ENCODE measurements around the gene KCNK1. TPM values are rescaled to one million over a fixed set of nuclear protein-coding genes. Genes with fewer than 3 reads are reported as not detected.
A peak's percentile ranks its signal among the peaks of the same experiment; 100 is the strongest.

The KCNK1 gene
- total RNA-seq, 6 experiments from 2014 or later = 1.1 to 7.6 (median 3.6) TPM

DNA sequence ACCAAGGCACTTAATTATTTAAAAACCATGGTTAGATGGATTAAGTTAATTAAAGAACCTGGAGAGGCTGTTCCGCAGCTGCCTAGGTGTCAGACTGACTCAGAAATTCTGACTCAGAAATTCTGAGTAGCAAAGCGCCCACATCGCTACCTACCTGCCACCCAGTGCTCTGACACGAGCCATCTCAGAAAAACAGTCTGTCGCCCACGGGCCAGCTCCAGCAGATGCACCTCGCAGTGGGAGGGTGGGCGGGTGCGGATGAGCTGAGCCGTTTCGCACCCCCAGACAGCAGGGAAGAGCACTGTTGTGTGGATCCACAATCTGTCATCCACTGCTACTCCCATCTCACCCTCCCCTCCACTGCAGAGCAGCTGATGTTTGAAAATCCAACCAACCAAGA lies 13.5 kb downstream of the KCNK1 start:
- DNase-seq = no peak
- Histone ChIP-seq H3K36me3 (no peaks in the 10 kb centered on the region), H3K4me1 (no peaks in the 10 kb centered on the region), H3K4me3 (no peak overlapping the region), H3K27me3 (no peaks in the 10 kb centered on the region), H3K9me3 (no peaks in the 10 kb centered on the region), H3K27ac (no peak overlapping the region)
- intact Hi-C loops (cut with DNase I) = no loop called here
- no peak for ATAC-seq
- TF ChIP-seq, protein P1, sequence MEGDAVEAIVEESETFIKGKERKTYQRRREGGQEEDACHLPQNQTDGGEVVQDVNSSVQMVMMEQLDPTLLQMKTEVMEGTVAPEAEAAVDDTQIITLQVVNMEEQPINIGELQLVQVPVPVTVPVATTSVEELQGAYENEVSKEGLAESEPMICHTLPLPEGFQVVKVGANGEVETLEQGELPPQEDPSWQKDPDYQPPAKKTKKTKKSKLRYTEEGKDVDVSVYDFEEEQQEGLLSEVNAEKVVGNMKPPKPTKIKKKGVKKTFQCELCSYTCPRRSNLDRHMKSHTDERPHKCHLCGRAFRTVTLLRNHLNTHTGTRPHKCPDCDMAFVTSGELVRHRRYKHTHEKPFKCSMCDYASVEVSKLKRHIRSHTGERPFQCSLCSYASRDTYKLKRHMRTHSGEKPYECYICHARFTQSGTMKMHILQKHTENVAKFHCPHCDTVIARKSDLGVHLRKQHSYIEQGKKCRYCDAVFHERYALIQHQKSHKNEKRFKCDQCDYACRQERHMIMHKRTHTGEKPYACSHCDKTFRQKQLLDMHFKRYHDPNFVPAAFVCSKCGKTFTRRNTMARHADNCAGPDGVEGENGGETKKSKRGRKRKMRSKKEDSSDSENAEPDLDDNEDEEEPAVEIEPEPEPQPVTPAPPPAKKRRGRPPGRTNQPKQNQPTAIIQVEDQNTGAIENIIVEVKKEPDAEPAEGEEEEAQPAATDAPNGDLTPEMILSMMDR (IDR thresholded peaks at IDR 0.05) = no peak
- no peak for TF ChIP-seq POLR2A (IDR thresholded peaks at IDR 0.05)
- WGBS (ENCODE audit: insufficient coverage, low coverage, low lambda C conversion rate, missing lambda C conversion rate) = 59% methylated on average over 4 of the region's 11 CpGs

DNA sequence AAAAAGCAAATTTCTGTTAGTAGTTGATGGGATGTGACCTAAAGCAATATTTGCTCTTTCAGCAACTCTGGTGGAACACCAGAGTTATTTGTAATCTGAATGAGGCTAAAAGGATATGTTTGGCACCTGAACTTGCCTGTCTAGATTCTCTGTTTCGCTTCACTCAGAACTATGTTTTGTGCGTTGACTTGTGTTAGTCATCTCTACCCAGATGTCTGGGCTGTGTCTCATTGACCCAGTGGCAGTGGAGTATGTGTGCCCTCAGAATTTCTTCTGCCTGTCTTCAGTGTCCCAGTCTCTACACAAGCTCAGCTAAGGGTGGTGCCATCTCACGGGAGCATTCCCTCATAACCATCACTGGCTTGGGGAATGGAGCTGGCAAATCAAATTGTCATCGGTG lies 13.9 kb downstream of the KCNK1 start:
- Histone ChIP-seq H3K36me3 (no peaks in the 10 kb centered on the region), H3K4me1 (no peaks in the 10 kb centered on the region), H3K27me3 (no peaks in the 10 kb centered on the region), H3K27ac (no peak overlapping the region), H3K4me3 (no peak overlapping the region), H3K9me3 (no peaks in the 10 kb centered on the region)
- ATAC-seq (no peak), DNase-seq (no peak)
- TF ChIP-seq, protein P1 (IDR thresholded peaks at IDR 0.05) = no peak
- intact Hi-C loops (cut with DNase I) = no loop called here
- WGBS (ENCODE audit: insufficient coverage, low coverage, low lambda C conversion rate, missing lambda C conversion rate) = 91% methylated on average over 4 of the region's 4 CpGs

DNA sequence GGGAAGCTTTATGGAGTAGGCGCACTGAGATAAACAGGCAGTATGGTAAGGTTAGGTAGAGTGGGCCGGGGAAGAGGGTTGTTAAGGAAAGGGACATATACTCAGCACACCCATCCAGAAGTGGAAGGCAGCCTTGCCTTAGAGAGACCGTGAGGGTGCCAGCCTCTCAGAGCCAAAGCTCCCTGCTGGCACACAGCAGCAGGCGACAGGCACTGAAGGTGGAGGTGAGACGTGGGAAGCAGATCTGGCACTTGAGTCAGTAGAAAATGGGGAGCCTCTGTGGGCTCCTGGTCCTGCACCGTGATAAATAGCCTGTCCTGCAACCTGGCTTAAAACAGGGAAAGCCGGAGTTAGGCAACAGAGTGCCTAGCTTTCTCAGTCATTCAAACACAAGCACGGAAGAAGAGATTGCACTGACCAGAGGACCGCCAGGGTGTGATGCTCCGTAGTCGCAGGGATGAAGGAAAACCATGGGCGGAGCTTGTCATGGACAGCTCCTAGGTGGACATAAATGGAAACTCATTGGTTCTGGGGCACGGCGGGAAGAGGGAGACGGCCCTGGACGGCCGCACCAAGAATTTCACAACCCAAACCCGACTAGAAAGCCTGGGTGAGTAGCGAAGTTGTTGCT lies 15.5 kb downstream of the KCNK1 start:
- Histone ChIP-seq H3K4me3 (no peak overlapping the region), H3K36me3 (no peaks in the 10 kb centered on the region), H3K4me1 (no peaks in the 10 kb centered on the region), H3K27me3 (no peaks in the 10 kb centered on the region), H3K27ac (no peak overlapping the region), H3K9me3 (no peaks in the 10 kb centered on the region)
- ATAC-seq (no peak), DNase-seq (no peak)
- TF ChIP-seq, protein P1 (IDR thresholded peaks at IDR 0.05) = no peak
- TF ChIP-seq POLR2A (IDR thresholded peaks at IDR 0.05) = no peak
- intact Hi-C loops (cut with DNase I) = no loop called here
- 94% methylated on average over 14 of the region's 19 CpGs for WGBS (ENCODE audit: insufficient coverage, low coverage, low lambda C conversion rate, missing lambda C conversion rate)

DNA sequence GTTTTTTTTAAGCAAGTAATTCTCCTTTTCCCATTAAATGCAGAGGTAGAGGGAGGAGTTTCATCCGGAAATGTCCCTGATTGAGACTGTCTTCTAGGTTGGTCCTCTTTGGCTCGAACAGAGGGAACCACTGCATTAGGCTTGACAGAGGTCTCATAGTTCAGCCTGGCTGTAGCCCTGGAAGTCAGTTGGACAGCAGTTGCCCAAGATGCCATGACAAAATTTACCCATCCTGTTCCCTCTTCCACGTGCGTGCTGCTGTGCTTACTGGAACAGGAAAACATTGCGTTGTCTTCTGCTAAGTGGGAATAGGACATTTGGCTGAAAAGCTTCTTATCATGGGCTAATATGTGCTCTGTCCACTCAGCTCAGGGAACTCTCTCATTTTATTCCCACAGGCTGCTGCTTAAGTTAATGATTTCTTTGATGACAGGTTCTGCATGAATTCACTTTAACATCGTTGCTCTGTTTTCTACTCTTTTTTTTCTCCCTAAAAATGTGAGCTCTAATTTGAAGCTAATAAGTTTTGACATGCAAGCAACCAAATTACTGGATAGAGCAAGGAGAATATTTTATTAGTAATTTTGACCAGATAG lies 18.0 kb downstream of the KCNK1 start:
- 43% methylated on average over 6 of the region's 6 CpGs for WGBS (ENCODE audit: insufficient coverage, low coverage, low lambda C conversion rate, missing lambda C conversion rate)
- no peaks in the 10 kb centered on the region for H3K9me3 ChIP-seq
- intact Hi-C loops (cut with DNase I) = no loop called here
- no peak overlapping the region for H3K4me3 ChIP-seq
- TF ChIP-seq, protein P1 (IDR thresholded peaks at IDR 0.05) = no peak
- no peak for TF ChIP-seq POLR2A (IDR thresholded peaks at IDR 0.05)
- no peak for DNase-seq
- H3K27me3 ChIP-seq = no peaks in the 10 kb centered on the region
- H3K27ac ChIP-seq = no peak overlapping the region
- ATAC-seq = peak in 2 of 4 donors; percentile 78
- no peaks in the 10 kb centered on the region for H3K36me3 ChIP-seq
- no peaks in the 10 kb centered on the region for H3K4me1 ChIP-seq
